ENCODE results near the gene NEMF.
"Not testable (repeated sequence)": the region's sequence is repeated elsewhere in the genome, so short reads cannot be mapped to it uniquely, and the experiment has no call there.

The NEMF gene

DNA sequence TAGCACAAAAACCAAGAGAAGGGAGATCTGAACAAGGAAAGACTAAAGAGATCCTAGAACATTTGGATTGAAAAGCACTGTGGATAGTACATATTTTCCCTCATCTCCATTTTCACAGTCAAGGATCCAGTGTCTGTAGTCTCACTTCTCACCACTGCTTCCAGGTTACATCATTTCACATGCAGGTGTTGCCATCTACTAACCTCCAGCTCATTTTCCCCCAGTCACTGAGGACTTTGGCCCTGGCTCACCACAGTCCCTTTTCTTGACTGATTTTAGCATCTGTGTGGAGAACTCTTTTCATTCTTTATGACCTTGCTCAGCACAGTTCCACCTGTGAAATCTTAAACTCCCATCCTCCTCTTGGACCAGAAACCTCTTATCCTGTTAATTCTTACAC lies 106.1 kb downstream of the NEMF start:
- DNase-seq (ENCODE audit: low spot score): not testable (repeated sequence)

DNA sequence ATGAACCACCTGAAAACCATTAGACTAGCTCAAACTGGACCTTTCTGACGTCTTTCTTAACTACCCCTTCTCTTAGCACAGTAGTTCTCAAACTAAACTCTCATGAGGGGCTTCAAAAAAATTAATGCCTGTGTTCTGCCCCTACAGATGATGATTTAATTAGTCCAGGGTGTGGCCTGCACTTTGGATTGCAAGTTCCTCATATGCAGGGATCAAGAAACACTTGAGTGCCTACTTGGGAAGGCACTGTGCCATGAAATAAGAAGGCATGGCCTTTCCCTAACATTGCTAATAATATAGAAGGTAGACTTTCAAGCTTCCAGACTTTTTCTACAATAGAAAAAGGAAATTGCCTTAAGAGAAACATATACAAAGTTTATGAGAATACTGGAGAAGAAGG lies 107.4 kb downstream of the NEMF start:
- no peak for DNase-seq (ENCODE audit: low spot score)

DNA sequence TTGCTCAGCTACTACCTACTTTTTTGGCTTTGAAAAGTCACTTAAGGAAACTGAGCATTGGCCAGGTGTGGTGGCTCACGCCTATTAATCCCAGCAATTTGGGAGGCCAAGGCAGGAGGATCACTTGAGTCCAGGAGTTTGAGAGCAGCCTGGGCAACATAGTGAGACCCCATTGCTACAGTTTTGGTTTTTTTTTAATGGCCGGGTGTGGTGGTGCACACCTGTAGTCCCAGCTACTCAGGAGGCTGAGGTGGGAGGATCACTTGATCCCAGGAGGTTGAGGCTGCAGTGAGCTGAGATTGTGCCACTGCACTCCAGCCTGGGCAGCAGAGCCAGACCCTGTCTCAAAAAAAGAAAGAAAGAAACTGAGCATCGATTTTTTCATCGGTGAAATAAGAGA lies 116.9 kb downstream of the NEMF start:
- DNase-seq (ENCODE audit: low spot score): not testable (repeated sequence)

DNA sequence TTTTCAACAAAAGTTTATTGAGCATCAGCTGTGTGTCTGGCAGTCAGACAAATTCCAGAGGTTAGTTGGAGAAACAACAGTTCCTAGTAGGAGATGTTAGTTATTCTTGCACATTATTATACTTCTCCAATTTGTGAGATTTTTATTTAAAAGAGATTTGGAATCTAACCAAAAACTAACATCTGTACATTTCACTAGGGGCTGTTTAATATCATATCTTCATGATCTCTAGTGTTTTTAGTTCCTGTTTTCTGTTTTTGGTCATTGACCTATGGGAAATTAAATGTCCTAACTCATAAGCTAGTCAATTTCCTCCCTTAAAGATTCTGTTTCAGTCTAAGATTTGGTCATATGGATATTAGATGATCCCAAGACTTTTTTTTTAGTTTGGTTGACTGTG lies 118.8 kb downstream of the NEMF start:
- DNase-seq (ENCODE audit: low spot score): no peak

DNA sequence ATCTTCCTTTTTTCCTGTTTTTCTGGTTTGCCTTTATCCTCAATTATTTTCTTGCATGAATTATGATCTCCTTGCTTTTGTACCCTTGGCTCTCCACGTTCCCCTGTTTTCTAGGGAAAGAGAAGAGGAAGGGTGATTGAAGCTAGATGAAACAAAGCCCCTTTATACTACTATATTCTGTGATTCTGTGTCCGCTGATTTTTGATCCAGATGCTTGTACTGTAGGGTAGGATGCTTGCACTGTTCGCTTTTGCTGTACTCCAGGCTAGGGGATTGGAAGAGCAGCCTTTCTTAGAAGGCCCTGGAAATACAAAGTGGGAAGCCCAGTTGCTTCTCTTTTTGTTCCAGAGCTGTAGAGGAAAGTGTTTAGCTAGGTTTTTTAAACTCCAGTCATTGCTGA lies 119.7 kb downstream of the NEMF start:
- no peak for DNase-seq (ENCODE audit: low spot score)

Measured in GM03348 (cell line).